Measurements from ENCODE around the gene PRX.
"Not testable (repeated sequence)": the region's sequence is repeated elsewhere in the genome, so short reads cannot be mapped to it uniquely, and the experiment has no call there.

Gene PRX

GRCh38 chr19:40413291-40413845 lies at the start of gene PRX:
Gene PRX, minus strand, starts transcription at chr19:40413378. Its CDS starts 5,446 bp downstream, at chr19:40407932.
- DNase-seq (ENCODE audit: low spot score) = peak; percentile 3

- no peak for DNase-seq (ENCODE audit: low spot score)
These were observed 48.6 kb upstream of the PRX start for GRCh38 chr19:40461669-40462221.

GRCh38 chr19:40460185-40460584 lies 47.0 kb upstream of the PRX start:
- no peak for DNase-seq (ENCODE audit: low spot score)

GRCh38 chr19:40458597-40458974 lies 45.4 kb upstream of the PRX start:
- DNase-seq (ENCODE audit: low spot score) = no peak

GRCh38 chr19:40457953-40458596 lies 44.9 kb upstream of the PRX start:
- no peak for DNase-seq (ENCODE audit: low spot score)

GRCh38 chr19:40457048-40457447 lies 43.9 kb upstream of the PRX start:
- no peak for DNase-seq (ENCODE audit: low spot score)

- DNase-seq (ENCODE audit: low spot score) = not testable (repeated sequence)
These were observed 40.8 kb upstream of the PRX start for GRCh38 chr19:40453943-40454342.

GRCh38 chr19:40453151-40453735 lies 40.1 kb upstream of the PRX start:
- no peak for DNase-seq (ENCODE audit: low spot score)

- DNase-seq (ENCODE audit: low spot score) = no peak
These were observed 38.8 kb upstream of the PRX start for GRCh38 chr19:40452016-40452415.

- no peak for DNase-seq (ENCODE audit: low spot score)
These were observed 37.5 kb upstream of the PRX start for GRCh38 chr19:40450664-40451063.

- no peak for DNase-seq (ENCODE audit: low spot score)
These were observed 36.3 kb upstream of the PRX start for GRCh38 chr19:40449506-40449905.

GRCh38 chr19:40446263-40446784 lies 33.1 kb upstream of the PRX start:
- DNase-seq (ENCODE audit: low spot score) = no peak

- DNase-seq (ENCODE audit: low spot score) = no peak
These were observed 32.6 kb upstream of the PRX start for GRCh38 chr19:40445780-40446262.

- no peak for DNase-seq (ENCODE audit: low spot score)
These were observed 31.7 kb upstream of the PRX start for GRCh38 chr19:40444825-40445312.

GRCh38 chr19:40444000-40444824 lies 31.0 kb upstream of the PRX start, which contains the start of gene SERTAD3:
Gene SERTAD3, minus strand, starts transcription at chr19:40444335. Its CDS starts 2,255 bp downstream, at chr19:40442080.
- DNase-seq (ENCODE audit: low spot score) = peak; percentile 95

- DNase-seq (ENCODE audit: low spot score) = peak; percentile 99
These were observed 30.2 kb upstream of the PRX start for GRCh38 chr19:40443131-40443999.

- no peak for DNase-seq (ENCODE audit: low spot score)
These were observed 29.4 kb upstream of the PRX start for GRCh38 chr19:40442328-40443130.

- DNase-seq (ENCODE audit: low spot score) = no peak
These were observed 28.6 kb upstream of the PRX start for GRCh38 chr19:40441719-40442253.

GRCh38 chr19:40438284-40438683 lies 25.1 kb upstream of the PRX start:
- DNase-seq (ENCODE audit: low spot score) = no peak

Measured in HuH-7.5 (cell line).